OCI-M2 (cell line): ENCODE data around the gene CFAP61.
"Not testable (repeated sequence)": the region's sequence is repeated elsewhere in the genome, so short reads cannot be mapped to it uniquely, and the experiment has no call there.

Experiments used
- DNase-seq: peaks from one replicate; lab custom pipeline; 2025; ENCODE audit not compliant: unreplicated experiment; lab: John Stamatoyannopoulos, UW

CFAP61 gene

GRCh38 chr20:20052074-20052970, at the start of gene CFAP61, which contains the start of gene CRNKL1:
TSS of gene CFAP61 (plus strand) at chr20:20052532. CDS start at chr20:20056654, 4,122 bp downstream.
TSS of gene CRNKL1 (minus strand) at chr20:20052466. CDS start at chr20:20052342, 124 bp downstream.
- DNase-seq, result peak; percentile 96

- no peak for DNase-seq
Measured at GRCh38 chr20:20003031-20003954, 49.0 kb upstream of the CFAP61 start.

- not testable (repeated sequence) for DNase-seq
Measured at GRCh38 chr20:20003955-20004322, 48.4 kb upstream of the CFAP61 start.

- no peak for DNase-seq
Measured at GRCh38 chr20:20005342-20005741, 47.0 kb upstream of the CFAP61 start.

- DNase-seq, result no peak
Measured at GRCh38 chr20:20009784-20010253, 42.5 kb upstream of the CFAP61 start.

GRCh38 chr20:20010639-20011500, 41.5 kb upstream of the CFAP61 start:
- DNase-seq, result no peak

- DNase-seq, result no peak
Measured at GRCh38 chr20:20012541-20012940, 39.8 kb upstream of the CFAP61 start.

- no peak for DNase-seq
Measured at GRCh38 chr20:20014659-20015058, 37.7 kb upstream of the CFAP61 start.

- DNase-seq, result peak; percentile 28
Measured at GRCh38 chr20:20017001-20017843, 35.1 kb upstream of the CFAP61 start, which contains the start of gene NAA20. TSS of gene NAA20 (plus strand) at chr20:20017362. CDS start at chr20:20017397, 35 bp downstream.

- DNase-seq, result no peak
Measured at GRCh38 chr20:20017844-20018185, 34.5 kb upstream of the CFAP61 start.

GRCh38 chr20:20018366-20018765, 34.0 kb upstream of the CFAP61 start:
- no peak for DNase-seq

- no peak for DNase-seq
Measured at GRCh38 chr20:20019123-20019522, 33.2 kb upstream of the CFAP61 start.

GRCh38 chr20:20020908-20021307, 31.4 kb upstream of the CFAP61 start:
- DNase-seq, result no peak

GRCh38 chr20:20021835-20022234, 30.5 kb upstream of the CFAP61 start:
- no peak for DNase-seq

- DNase-seq, result no peak
Measured at GRCh38 chr20:20022498-20022897, 29.8 kb upstream of the CFAP61 start.

GRCh38 chr20:20023395-20023794, 28.9 kb upstream of the CFAP61 start:
- DNase-seq, result no peak

GRCh38 chr20:20024942-20025341, 27.4 kb upstream of the CFAP61 start:
- DNase-seq, result no peak

GRCh38 chr20:20027284-20027683, 25.0 kb upstream of the CFAP61 start:
- DNase-seq, result no peak

GRCh38 chr20:20031790-20032189, 20.5 kb upstream of the CFAP61 start:
- no peak for DNase-seq

GRCh38 chr20:20034486-20034885, 17.8 kb upstream of the CFAP61 start:
- DNase-seq, result no peak
